Activated CD8-positive, alpha-beta memory T cell treated with anti-CD3 and anti-CD28 coated beads, Interleukin-2, amount 50 U/mL, for 1 hour (primary cell): ENCODE results near the gene FBH1.
"Not testable (repeated sequence)": the region's sequence is repeated elsewhere in the genome, so short reads cannot be mapped to it uniquely, and the experiment has no call there.

ENCODE experiments used
- DNase-seq: peaks from one replicate; pipeline ENCODE4 v3.0.0-alpha.2; 2020; ENCODE audit errors: extremely low read depth

Gene FBH1

GRCh38 chr10:5889624-5890451 lies at the start of gene FBH1, which contains the start of gene ANKRD16:
Gene FBH1 (plus strand): TSS chr10:5890243. CDS start chr10:5890346, 103 bp downstream.
Gene ANKRD16 (minus strand): TSS chr10:5889893. CDS start chr10:5889354, 539 bp downstream.
- peak; percentile 84 for DNase-seq

GRCh38 chr10:5840314-5841307 lies 49.4 kb upstream of the FBH1 start:
- no peak for DNase-seq

- DNase-seq = no peak
Measured at GRCh38 chr10:5841965-5842364, 48.1 kb upstream of the FBH1 start.

DNA sequence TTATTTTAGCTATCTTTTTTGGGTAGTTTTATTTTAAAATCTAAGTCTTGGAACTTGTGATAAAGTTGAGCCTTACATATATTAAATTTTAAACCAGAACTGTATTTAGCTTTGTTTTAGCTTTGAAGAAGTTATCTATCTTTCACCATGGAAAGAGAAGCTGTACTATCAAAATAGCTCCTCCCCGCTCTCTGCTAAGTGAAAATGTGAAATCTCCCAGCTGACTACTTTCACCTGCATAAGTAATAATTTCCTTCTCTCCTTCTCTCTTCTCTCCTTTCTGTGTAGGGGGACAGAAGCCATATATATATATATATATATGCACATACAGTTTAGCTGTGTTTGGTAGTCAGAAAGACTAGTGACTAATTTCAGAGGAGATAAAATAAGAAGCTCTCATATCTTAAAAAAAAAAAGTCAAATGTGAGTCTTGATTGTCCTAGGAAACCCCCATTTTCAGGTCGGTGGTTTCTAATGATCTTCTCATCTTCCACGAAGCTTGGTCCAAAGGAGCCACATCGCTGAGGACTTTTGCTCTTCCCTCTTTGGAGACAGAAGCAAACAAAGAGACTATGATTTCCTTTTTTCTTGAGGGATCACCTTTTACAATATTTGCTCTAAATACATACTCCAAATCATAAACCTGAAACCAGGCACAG lies 46.2 kb upstream of the FBH1 start:
- no peak for DNase-seq

GRCh38 chr10:5844345-5845055 lies 45.5 kb upstream of the FBH1 start:
- no peak for DNase-seq

DNA sequence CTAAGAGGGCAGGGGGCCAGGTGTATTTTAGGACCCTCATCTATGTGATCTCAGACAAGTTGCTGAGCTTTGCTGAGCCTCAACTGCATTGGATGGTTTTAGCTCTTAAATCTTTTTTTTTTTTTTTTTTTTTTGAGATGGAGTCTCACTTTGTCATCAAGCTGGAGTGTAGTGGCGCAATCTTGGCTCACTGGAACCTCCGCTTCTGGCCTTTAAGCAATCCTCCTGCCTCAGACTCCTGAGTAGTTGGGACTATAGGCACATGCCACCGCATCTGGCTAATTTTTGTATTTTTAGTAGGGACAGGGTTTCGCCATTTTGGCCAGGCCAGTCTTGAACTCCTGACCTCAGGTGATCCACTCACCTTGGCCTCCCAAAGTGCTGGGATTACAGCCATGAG lies 43.4 kb upstream of the FBH1 start:
- not testable (repeated sequence) for DNase-seq

DNA sequence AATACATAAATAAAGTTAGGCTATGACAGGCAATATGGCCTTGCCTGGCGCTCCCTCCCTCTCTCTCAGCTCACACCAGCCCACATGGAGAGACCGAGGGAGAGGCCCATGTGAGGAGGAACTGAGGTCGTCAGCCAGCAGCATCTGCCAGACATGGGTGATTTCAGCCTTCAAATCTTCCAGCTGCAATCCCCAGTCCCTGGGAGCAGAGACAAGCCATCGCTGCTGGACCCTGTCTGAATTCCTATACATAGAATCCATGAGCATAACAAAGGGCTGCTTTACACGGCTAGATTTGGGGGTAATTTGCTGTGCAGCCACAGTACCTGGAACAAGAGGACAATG lies 35.9 kb upstream of the FBH1 start:
- no peak for DNase-seq

GRCh38 chr10:5855979-5856700 lies 33.9 kb upstream of the FBH1 start:
- no peak for DNase-seq

DNA sequence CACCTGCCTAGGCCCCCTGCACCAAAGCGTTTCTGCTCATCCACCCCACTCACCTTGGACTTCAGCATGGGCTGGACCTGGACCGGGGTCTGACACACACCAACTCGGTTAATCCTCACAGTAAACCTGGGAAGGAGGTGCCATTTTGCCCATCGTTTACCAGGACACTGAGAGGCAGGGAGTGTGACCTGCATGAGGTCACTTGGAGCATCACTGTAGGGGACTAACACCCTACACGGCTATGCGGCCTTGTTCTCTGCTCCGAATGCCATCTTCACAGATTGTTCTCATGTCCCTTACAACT lies 33.4 kb upstream of the FBH1 start:
- no peak for DNase-seq

- no peak for DNase-seq
Measured at GRCh38 chr10:5858811-5859210, 31.2 kb upstream of the FBH1 start.

DNA sequence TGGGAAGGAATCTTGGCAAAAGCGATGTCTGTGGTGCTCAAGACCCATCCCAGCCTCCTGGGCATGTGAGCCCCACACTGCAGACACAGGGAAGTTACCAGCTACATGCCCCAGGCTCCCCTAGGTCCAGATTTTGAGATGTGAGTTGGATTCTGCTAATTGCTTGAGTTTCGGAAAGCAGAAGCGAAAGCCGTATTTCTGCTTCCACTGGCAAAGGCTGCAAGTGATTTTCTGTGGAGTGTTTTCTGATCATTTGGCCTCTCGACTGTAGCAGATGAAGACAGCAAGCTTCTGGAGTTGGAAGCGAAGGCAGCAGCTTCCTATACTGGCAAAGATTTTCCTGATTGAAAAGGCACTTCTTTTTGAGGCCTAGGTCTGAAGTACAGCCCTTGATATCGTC lies 30.0 kb upstream of the FBH1 start:
- DNase-seq = no peak

GRCh38 chr10:5862360-5862961 lies 27.6 kb upstream of the FBH1 start:
- DNase-seq = no peak

GRCh38 chr10:5862981-5863685 lies 26.9 kb upstream of the FBH1 start:
- DNase-seq = not testable (repeated sequence)

DNA sequence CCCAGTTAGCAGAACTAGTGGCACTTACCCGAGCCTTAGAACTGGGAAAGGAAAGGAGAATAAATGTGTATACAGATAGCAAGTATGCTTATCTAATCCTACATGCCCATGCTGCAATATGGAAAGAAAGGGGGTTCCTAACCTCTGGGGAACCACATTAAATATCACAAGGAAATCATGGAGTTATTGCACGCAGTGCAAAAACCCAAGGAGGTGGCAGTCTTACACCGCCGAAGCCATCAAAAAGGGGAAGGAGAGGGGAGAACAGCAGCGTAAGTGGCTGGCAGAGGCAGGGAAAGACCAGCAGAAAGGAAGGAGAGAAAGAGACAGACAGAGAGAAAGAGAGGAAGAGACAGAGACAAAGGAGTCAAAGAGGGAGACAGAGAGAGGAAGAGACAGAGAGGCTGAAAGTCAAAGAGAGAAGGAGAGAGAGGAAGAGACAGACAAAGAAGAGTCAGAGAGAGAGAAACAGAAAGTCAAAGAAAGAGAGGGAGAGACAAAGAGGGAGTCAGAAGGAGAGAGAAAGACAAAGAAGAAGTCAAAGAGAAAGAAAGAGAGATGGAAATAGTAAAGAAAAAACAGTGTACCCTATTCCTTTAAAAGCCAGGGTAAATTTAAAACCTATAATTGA lies 23.5 kb upstream of the FBH1 start:
- not testable (repeated sequence) for DNase-seq

- not testable (repeated sequence) for DNase-seq
Measured at GRCh38 chr10:5867091-5867615, 22.9 kb upstream of the FBH1 start.

DNA sequence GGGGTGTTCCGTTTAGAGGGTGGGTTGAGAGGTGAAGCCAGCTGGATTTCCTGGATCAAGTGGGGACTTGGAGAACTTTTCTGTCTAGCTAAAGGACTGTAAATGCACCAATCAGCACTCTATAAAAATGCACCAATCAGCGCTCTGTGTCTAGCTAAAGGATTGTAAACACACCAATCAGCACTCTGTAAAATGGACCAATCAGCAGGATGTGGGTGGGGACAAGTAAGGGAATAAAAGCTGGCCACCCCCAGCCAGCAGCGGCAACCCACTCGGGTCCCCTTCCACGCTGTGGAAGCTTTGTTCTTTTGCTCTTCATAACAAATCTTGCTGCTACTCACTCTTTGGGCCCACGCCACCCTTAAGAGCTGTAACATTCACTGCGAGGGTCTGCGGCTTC lies 21.7 kb upstream of the FBH1 start:
- DNase-seq = not testable (repeated sequence)

DNA sequence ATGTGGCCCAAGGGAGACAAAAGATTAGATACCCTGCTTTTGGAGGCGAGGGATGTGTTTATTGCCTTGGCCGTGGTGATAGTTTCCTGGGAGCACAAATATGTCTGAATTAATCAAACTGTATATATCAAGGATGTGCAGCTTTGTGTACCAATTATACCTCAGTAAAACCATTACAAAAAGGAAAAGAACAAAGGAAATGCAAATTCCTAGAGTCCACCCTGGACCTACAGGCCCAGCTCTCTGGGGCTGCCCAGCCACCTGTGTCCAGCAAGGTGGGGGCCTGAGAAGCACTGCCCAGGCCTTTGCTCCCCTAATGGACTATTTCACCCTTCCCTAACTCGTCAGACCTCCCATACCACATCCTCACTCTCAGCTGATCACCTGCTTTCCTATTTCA lies 20.9 kb upstream of the FBH1 start:
- no peak for DNase-seq

DNA sequence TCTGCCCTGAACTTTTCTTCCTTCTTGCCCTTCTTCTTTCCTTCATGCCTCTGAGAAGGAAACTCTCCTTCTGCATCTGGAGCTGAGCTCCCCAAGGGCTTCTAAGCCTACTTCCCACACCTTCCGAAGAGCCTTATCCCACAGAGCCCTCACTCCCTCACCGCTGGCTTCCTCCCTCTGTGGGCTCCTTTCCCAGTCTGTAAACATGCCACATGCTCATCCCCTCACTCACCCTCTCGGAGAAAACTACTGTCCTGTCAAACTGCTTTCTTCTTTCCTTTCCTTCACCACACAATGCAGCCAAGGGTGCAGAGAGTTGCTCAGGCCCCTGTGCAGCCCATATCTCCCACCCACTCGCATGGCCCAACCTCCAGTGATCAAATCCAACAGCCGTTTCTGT lies 18.4 kb upstream of the FBH1 start:
- no peak for DNase-seq

- no peak for DNase-seq
Measured at GRCh38 chr10:5873515-5873995, 16.5 kb upstream of the FBH1 start.
